Jurkat, Clone E6-1 (cell line): Measurements from ENCODE around the gene ERVW-1. TPM values are rescaled to one million over a fixed set of nuclear protein-coding genes. Genes with fewer than 3 reads are reported as not detected.
"Not testable (repeated sequence)": the region's sequence is repeated elsewhere in the genome, so short reads cannot be mapped to it uniquely, and the experiment has no call there.

Source experiments
- DNase-seq: peaks from one replicate; pipeline ENCODE4 v3.0.0-alpha.2; 2011; ENCODE audit warnings: low read depth, low spot score
- H3K4me3 ChIP-seq: 2 replicates; pipeline ENCODE4 v1.5.1; 2011; ENCODE audit warnings: mild to moderate bottlenecking, low read length, control low read depth, moderate library complexity
- polyA plus RNA-seq: library from polyadenylated mRNA; unstranded; fragments of >200 nt; gene quantifications from one replicate; pipeline ENCODE4 v1.2.1, GENCODE V29; 2012; ENCODE audit warnings: missing spikeins; ENCODE audit not compliant: insufficient read length, insufficient read depth

ERVW-1 gene
- not detected for polyA plus RNA-seq

- H3K4me3 ChIP-seq, DNase-seq: not testable (repeated sequence)
Measured at GRCh38 chr7:92477681-92478080, at the start of gene ERVW-1. Gene ERVW-1 (minus strand): TSS chr7:92477946. CDS start chr7:92470381, 7,565 bp downstream.

- DNase-seq = no peak
- H3K4me3 ChIP-seq = no peak overlapping the region
Measured at GRCh38 chr7:92523110-92523509, 45.4 kb upstream of the ERVW-1 start.

- no peak overlapping the region for H3K4me3 ChIP-seq
- DNase-seq = no peak
Measured at GRCh38 chr7:92520024-92520423, 42.3 kb upstream of the ERVW-1 start.

GRCh38 chr7:92517631-92518030 lies 39.9 kb upstream of the ERVW-1 start:
- no peak for DNase-seq
- no peak overlapping the region for H3K4me3 ChIP-seq

GRCh38 chr7:92513167-92513902 lies 35.6 kb upstream of the ERVW-1 start:
- H3K4me3 ChIP-seq = no peak overlapping the region
- no peak for DNase-seq

GRCh38 chr7:92508946-92509345 lies 31.2 kb upstream of the ERVW-1 start:
- no peak for DNase-seq
- no peak overlapping the region for H3K4me3 ChIP-seq

- no peak for DNase-seq
- H3K4me3 ChIP-seq = no peak overlapping the region
Measured at GRCh38 chr7:92506363-92506762, 28.6 kb upstream of the ERVW-1 start.

- no peak overlapping the region for H3K4me3 ChIP-seq
- DNase-seq = no peak
Measured at GRCh38 chr7:92504563-92504962, 26.8 kb upstream of the ERVW-1 start.

- H3K4me3 ChIP-seq = no peak overlapping the region
Measured at GRCh38 chr7:92503767-92504166, 26.0 kb upstream of the ERVW-1 start.

GRCh38 chr7:92498557-92498956 lies 20.8 kb upstream of the ERVW-1 start:
- no peak overlapping the region for H3K4me3 ChIP-seq
- peak; percentile 12 for DNase-seq

More at GRCh38 chr7:92503767-92504166, 26.0 kb upstream of the ERVW-1 start:
- no peak for DNase-seq

- no peak for DNase-seq
- no peak overlapping the region for H3K4me3 ChIP-seq
Measured at GRCh38 chr7:92496876-92497275, 19.1 kb upstream of the ERVW-1 start.

GRCh38 chr7:92489634-92490033 lies 11.9 kb upstream of the ERVW-1 start:
- DNase-seq = no peak
- no peak overlapping the region for H3K4me3 ChIP-seq

- DNase-seq = no peak
- H3K4me3 ChIP-seq = no peak overlapping the region
Measured at GRCh38 chr7:92487804-92488203, 10.1 kb upstream of the ERVW-1 start.

GRCh38 chr7:92485974-92486373 lies 8.2 kb upstream of the ERVW-1 start:
- H3K4me3 ChIP-seq = no peak overlapping the region
- DNase-seq = no peak

- H3K4me3 ChIP-seq = no peak overlapping the region
- DNase-seq = no peak
Measured at GRCh38 chr7:92485267-92485892, 7.6 kb upstream of the ERVW-1 start.

GRCh38 chr7:92484226-92484625 lies 6.5 kb upstream of the ERVW-1 start:
- not testable (repeated sequence) for H3K4me3 ChIP-seq, DNase-seq

- not testable (repeated sequence) for H3K4me3 ChIP-seq, DNase-seq
Measured at GRCh38 chr7:92483624-92484023, 5.9 kb upstream of the ERVW-1 start.

- H3K4me3 ChIP-seq, DNase-seq: not testable (repeated sequence)
Measured at GRCh38 chr7:92479146-92479545, 1.4 kb upstream of the ERVW-1 start.

- no peak for DNase-seq
- H3K4me3 ChIP-seq = no peak overlapping the region
Measured at GRCh38 chr7:92478711-92479110, 965 bp upstream of the ERVW-1 start.

- DNase-seq = no peak
- no peak overlapping the region for H3K4me3 ChIP-seq
Measured at GRCh38 chr7:92478095-92478494, 349 bp upstream of the ERVW-1 start.
